ENCODE measurements around the gene WDR45B.
"Not testable (repeated sequence)": the region's sequence is repeated elsewhere in the genome, so short reads cannot be mapped to it uniquely, and the experiment has no call there.

The WDR45B gene

DNA sequence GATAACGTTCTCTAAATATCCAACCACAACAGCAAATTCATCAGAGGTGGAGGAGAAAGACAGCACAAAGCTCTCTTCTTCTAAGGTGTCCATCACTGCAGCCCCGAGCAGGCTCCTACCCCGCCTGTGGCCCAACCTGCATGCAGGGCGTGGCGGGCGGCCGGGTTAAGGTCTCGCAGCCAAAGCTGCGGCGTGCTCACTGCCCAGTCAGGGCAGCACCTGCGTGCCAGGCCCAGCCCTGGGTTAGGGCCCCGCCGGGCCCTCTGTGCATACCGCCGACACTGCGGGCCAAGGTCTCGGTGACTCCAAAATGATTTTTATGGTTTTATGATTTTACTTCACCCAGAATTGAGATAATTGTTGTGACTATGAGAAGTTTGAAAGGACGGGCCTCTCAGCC lies 70.9 kb downstream of the WDR45B start:
- DNase-seq, result no peak

DNA sequence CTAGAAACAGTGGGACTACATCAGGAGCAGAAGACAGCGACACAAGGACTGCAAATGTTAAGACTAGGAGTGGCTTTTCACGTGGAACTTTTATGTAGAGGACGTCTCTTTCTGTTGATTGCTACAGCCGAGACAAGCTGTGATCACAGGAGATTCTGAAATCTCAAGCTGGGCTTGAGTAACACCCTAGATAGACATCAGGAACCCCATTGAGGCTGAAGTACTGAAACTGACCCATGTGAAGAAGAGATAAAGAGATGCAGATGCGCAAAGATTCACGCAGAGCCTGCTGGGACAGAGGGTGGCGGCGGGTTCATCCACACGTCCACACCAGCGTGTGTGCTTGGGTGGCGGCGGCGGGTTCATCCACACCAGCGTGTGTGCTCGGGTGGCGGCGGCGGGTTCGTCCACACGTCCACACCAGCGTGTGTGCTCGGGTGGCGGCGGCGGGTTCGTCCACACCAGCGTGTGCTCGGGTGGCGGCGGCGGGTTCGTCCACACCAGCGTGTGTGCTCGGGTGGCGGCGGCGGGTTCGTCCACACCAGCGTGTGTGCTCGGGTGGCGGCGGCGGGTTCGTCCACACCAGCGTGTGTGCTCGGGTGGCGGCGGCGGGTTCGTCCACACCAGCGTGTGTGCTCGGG lies 72.5 kb downstream of the WDR45B start:
- not testable (repeated sequence) for DNase-seq

DNA sequence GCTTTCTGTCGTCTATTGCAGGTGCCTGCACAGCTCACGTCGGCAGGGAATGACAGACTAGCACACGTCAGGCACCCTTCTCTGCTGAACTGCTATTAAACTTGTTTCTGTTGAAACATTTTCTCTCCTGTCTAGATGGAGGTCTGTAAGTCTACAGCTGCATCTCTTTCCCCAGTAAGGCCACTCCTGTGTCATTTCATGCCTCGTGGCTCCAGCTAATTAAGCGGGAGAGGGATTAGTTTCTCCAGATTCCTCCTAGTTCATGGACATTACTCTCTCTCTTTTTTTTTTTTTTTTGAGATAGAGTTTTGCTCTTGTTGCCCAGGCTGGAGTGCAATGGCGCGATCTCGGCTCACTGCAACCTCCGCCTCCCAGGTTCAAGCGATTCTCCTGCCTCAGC lies 74.2 kb downstream of the WDR45B start:
- DNase-seq, result no peak

DNA sequence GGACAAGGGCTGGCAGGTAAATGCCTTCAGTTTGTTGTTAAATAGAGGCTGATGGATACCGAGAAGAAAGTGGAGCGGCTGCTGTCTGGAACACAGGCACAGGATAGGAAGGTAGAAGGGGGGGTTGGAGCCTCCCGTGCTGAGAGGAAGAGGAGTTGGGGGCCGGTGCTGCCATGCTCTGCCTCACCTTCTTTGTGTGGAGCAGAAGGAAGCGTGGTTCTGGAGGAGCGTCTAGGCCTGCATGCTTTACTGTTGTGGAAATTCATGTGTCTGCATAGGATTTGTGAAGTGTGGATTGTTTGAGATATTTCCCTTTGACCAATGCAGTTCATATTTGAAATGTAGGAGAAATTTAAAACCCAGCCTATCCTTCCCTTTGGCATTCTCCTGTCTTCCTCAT lies 76.4 kb downstream of the WDR45B start:
- DNase-seq, result no peak

DNA sequence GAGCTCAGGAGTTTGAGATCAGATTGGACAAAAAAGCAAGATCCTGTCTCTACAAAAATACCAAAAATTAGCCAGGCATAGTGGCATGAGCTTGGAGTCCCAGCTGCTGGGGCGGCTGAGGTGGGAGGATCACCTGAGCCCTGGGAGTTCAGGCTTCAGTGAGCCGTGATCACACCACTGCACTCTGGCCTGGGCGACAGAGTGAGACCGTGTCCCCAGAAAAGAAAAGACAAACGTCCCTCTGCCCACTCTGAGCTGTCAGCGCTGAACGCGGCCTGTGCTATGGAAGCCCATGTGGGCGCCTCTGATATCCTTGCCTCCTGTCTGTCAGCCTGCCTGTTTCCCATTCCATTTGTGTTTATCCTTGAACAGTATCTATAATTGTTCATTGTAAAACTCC lies 78.0 kb downstream of the WDR45B start:
- DNase-seq, result no peak

DNA sequence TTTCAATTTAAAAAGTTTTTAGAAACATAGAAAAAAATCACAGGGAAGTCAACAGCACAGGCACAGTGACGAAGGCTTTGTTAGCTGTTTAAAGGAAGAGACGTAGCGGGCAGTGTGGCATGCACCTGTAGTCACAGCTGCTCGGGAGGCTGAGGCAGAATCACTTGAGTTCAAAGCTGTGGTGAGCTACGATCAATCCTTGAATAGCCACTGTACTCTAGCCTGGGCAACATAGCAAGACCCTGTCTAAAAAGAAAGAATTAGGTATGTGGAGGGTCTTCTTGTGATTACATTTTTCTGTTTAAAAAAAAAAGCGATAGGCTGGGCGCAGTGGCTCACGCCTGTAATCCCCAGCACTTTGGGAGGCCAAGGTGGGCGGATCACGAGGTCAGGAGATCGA lies 78.6 kb downstream of the WDR45B start:
- no peak for DNase-seq

DNA sequence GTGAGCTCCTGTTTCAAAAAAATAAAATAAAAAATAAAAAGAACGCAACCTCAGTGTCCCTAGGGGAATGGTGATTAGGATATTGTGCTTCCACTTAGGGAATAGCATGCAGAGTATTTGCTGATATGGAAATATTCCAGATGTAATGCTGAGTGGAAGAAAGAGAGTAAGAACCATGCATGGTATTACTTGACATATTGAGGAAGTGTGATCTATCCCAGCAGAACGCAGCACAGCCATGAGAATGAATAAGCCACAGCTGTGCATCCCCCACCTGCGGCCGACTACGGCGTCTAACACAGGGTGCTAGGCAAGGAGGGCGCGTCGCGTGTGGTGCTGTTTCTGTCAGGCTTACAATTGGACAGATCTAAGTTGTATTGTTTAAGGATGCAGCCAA lies 79.2 kb downstream of the WDR45B start:
- no peak for DNase-seq

DNA sequence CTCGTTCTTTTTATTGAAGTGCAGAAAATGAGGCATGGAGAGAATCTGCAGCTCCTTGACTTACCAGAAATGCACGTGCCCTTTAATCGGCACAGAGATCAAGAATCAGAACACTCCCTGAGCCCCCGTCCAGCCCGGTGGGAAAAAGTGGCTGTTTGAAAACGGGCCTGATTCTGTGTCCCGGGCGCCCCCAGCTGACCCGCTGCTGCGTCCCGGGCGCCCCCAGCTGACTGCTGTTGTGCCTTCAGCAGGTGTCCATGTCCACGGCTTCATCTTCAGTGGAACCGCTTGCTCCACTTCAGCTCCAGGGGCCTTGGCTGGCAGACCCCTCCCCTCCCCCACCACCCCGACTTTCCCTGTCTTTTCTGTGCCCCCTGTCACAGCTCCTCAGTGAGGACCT lies 81.0 kb downstream of the WDR45B start:
- DNase-seq, result no peak

DNA sequence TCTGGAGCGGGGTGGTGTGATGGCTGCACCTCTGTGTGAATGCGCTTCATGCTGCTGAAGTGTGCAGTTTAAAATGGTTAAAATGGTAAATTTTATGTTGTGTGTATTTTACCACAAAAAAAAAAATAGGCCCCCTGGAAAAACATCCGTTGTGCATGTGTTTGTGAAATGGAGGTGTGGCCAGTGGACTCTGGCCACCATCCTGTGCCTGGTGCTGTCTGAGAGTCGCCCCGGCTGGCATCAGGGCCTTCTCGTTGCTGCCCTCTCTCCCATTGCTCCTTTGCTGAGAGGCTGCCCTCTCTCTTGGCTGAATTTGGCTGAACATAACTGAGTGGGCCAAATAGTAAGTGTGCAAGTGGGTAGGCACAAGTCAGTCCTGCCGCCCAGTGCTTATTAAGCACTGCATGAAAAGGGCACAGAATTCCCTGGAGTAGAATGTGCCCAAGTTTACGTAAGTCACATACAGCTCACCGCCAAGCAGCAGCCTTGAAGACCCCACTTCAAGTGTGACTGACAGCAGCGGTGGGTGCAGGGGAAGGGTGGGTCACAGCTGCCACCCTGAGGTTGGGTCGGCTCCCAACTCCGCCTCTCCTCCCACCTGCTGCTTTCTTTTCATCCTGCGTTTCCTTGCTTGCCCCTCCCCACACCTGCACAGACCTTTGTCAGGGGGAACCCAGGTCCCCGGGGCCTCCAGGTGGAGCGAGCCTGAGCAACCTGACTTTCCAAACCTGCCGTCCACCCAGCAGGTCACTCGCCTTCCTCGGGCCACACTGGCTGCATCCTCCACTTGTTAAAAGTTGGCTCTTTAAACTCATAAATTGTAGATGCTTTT lies 81.9 kb downstream of the WDR45B start:
- DNase-seq, result no peak

DNA sequence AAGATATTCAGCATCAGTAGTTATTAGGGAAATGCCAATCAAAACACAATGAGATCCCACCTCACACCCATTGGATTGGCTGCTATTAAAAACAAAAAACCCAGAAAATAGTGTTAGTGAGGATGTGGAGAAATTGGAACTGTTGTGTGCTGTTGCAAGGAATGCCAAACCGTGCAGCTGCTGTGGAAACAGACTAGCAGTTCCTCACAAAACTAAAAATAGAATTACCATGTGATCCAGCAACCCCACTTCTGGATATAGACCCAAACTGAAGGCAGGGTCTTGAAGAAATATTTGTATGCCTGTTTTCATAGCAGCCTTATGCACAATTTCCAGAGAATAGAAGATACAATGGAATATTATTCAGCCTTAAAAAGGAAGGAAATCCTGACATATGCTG lies 82.7 kb downstream of the WDR45B start:
- DNase-seq, result no peak

Measured in COR-L47 (cell line).